WTC11 (cell line): Measurements from ENCODE around the gene TFB1M.

Experiments used
- CTCF ChIP-seq: fragments of 200-600 bp; IDR thresholded peaks from 2 replicates; pipeline ENCODE4 v1.8.0; 2022; ENCODE audit warnings: antibody characterized with exemption
- ETV6 ChIP-seq: sonication (generic); formaldehyde crosslinking; IDR thresholded peaks from 2 replicates; pipeline ENCODE4 v1.8.1; 2022; ENCODE audit warnings: mild to moderate bottlenecking, missing genetic modification reagents
- ZNF317 ChIP-seq: sonication (generic); formaldehyde crosslinking; IDR thresholded peaks from 2 replicates; pipeline ENCODE4 v1.8.1; 2023; ENCODE audit warnings: low read depth, mild to moderate bottlenecking, moderate library complexity, missing genetic modification reagents, borderline replicate concordance

GRCh38 chr6:155252581-155252980 is 61.7 kb downstream of the TFB1M start:
- no peak for TF ChIP-seq ETV6
- no peak for TF ChIP-seq CTCF
- TF ChIP-seq ZNF317 = no peak
